ENCODE data around the gene SERPINI1.
"Not testable (repeated sequence)": the region's sequence is repeated elsewhere in the genome, so short reads cannot be mapped to it uniquely, and the experiment has no call there.

The SERPINI1 gene

DNA sequence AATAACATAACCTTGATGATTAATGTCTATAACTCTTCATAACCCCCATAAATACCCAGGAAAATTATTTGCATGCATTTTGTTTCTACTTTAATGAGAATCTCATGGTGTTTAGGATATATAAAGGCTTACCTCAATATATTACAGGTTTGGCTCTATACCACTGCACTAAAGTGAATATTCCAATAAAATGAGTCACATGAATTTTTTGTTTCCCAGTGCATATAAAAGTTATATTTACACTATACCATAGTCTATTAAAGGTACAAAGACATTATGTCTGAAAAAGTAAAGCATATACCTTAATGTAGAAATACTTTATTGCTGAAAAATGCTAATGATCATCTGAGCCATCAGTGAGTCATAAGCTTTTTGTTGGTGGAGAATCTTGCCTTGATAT, 74.7 kb downstream of the SERPINI1 start:
- no peak for DNase-seq

DNA sequence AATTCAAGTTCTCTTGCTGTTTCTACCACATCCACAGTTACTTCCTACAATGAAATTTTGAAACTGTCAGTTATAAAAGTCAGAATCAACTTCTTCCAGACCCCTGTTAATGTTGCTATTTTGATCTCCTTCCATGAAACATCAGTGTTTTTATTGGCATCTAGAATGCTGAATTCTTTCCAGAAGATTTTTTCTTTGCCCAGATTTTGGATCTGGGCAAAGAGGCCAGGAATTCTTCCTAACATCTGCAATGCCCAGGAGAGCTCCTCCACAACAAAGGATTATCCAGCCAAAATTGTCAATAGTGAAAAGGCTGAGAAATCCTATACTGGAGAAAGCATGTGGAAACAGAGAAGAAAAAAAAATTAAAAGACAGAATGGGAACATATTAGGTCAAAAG, 75.5 kb downstream of the SERPINI1 start:
- no peak for DNase-seq

DNA sequence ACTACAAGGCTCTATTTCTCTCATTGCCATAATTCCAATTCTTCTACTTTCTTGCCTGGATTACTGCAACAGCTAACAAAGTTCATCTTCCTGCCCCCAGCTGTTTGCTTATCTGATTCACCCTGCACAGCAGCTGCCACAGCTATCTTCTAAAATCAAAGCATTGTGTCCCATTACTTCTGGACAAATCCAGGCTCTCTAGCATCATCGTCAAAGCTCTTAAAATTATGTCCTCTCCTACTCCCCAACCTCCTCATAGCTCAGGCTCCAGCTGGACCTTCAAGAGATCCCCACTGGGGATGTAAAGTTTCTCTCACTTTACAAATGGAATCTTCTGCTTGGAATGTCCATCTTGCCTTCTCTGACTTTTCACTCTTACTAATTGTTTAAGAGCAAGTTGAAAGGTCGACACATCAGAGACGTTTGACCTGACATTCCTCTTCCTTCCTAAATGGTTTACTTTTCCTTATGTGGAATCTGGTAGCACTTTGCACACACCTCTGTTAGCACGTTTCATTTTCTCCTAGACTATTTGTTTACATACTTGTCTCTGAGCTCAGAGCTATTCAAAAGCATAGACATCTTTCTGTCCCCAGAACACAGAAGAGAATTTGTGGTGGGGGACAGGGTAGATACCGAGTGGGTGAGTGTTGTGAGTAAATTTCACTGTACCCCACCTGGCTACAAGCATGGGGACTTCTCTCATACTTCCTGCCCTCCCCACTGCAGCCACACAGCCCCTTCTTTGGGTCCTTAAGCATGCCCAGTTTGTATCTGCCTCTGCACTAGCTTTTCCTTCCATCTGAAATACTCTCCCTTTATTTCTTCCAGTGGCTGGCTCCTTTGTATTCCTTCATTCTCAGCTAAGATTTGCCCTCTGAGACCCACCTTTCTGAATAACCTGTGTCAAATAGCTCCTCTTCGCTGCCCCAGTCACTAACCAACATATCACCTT, 77.9 kb downstream of the SERPINI1 start:
- no peak for DNase-seq

DNA sequence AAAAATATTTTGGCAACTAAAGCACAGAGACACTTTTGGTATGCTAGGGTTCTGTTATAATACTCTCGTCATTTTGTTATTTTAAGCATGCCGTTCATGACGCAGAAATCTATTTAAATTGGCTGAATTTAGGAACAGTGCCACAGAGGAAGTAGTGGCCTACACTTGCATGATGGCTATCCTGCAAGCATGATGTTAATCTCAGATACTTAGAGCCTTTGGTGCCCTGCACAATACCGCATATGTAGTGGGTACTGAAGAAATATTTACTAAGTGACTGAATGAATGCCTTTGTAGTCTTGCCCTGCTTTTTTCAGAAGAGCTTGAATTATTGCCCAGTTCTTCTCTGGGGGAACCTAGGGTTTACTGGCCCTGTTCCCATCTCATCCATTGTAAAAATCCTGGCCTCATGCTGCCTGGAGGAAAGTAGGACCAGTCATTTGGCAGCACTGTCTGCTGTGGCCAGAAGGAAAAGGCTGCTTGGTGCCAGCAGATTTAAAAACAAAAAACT, 79.0 kb downstream of the SERPINI1 start:
- no peak for DNase-seq

DNA sequence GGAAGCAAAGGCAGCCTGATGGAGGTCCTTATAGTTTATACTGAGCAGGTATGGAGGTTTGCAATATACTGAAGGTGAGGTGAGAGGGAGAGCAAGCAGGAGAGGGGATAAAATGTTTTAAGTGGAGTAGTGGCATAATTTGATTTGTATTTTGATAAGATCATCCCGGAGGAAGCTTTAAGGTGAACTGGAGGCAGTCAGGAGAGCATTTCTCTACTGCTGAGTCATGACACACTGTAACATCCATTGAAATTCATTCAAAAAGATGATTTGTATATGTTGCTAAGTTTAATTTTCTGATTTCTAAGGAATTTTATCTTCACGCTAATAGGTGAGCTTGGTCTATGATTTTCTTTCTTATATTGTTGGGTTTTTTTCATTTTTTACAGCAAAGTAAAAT, 81.4 kb downstream of the SERPINI1 start:
- no peak for DNase-seq

DNA sequence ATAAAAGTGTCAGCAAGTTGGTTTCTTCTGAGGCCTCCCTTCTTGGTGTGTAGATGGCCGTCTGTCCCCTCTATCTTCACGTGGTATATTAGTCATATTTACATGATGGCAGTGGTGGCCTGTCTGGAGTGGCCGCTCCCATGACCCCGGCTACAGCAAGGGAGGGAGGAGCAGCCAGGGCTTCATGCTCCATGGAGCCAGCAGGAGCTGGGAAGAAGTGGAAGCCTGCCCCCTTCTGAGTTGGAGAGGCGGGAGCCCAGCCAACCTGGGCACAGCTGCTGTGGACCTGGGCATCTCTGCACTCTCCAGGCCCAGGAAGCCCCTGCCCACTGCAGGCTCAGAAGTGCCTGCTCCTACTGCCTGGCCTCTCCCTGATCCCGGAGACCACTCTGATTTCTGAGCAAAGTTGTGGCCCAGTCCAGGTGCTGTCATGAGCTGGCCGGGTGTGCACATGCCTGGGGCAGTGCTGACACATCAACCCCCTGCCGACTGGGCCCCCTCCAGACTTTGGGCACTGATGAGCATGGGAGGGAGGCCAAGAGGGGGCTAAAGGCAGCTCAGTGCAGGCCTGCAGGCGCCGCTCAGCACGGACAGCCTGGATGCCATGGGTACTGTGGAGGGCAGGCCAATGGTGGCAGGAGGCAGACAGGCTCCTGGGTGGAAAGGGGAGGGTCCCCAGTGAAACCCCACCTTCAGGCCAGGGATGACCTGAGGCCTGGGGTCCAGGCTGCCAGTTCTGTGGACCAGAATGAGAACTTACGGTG, 84.8 kb downstream of the SERPINI1 start:
- DNase-seq: no peak

DNA sequence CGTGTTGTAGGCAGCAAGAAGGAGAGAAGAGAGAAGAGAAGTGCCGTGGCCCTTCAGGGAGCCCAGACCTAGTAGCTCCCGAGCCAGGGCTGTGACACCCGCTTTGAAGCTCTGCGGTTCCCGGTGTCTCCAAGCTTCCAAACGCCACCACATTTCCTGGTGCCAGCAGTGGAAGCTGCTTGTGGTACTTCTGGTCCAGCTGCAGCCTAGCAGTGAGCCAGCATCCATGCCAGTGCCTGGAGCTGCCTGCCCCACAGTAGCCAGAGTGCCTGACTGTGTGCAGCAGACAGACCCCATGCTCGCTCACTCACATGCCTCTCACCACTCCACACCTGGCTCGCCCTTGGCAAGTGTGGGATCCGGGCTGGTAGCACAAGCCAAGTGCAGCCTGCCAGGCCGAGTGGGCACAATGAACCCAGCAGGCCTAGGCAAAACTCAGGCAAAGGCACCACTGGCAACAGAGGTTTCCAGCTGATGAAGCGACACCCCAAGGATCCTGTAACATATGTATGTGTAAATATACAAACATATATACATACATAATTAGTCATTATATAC, 85.8 kb downstream of the SERPINI1 start:
- no peak for DNase-seq

DNA sequence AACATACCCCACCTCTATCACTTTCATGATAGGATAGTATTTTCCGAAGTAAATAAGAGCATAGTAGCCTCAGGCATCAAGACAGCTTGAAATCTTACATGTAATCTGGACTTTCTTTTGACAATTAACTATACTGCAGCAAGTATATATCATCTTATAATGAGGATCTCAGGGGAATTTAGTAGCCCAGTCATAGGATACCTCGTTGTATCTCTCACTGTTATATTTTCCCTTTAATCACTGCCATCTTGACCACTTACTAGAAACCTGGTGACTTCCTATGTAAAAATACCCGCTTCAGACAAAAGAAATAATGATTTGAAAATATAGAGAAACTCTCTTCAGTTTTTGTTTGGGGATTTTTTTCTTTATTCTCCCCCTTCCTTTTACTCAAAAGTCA, 88.2 kb downstream of the SERPINI1 start:
- DNase-seq: no peak

DNA sequence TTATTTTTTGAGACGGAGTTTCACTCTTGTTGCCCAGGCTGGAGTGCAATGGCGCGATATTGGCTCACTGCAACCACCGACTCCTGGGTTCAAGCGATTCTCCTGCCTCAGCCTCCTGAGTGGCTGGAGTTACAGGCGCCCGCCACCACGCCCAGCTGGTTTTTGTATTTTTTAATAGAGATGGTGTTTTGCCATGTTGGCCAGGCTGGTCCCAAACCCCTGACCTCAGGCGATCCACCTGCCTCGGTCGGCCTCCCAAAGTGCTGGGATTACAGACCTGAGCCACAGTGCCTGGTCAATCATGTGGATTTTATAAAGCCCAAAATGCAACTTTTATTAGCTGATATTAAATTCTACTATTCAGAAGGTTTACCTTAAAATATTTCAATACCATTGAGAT, 92.1 kb downstream of the SERPINI1 start:
- DNase-seq: not testable (repeated sequence)

DNA sequence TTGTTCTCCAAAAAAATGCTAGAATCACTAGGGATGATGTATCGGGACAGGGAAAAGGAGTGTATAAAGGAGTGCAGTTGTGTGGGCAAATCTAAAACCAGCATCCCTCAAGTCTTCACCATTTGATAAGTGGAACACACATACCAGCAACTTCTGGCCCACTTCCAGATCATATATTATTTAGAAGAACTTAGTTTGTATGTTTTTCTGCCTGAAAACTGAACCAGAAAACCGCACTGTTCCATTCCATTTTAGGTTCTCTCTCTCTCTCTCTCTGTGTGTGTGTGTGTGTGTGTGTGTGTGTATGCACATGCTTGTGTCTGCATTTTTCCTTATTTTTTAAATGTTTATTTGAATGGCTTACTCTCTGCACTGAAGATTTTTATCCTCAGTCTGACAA, 93.5 kb downstream of the SERPINI1 start:
- no peak for DNase-seq

DNA sequence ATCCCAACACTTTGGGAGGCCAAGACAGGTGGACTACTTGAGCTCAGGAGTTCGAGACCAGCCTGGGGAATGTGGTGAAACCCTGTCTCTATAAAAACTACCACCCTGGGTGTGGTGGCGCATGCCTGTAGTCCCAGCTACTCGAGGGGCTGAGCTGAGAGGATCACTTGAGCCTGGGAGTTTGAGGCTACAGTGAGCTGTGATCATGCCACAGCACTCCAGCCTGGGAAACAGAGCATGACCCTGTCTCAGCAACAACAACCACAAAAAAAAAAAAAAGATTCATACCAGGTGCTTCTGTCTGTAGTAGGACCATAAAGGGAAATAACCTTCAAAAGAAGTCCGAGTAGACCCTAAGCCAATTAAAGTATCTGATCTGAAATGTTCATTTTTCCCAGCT, 94.5 kb downstream of the SERPINI1 start:
- DNase-seq: no peak

DNA sequence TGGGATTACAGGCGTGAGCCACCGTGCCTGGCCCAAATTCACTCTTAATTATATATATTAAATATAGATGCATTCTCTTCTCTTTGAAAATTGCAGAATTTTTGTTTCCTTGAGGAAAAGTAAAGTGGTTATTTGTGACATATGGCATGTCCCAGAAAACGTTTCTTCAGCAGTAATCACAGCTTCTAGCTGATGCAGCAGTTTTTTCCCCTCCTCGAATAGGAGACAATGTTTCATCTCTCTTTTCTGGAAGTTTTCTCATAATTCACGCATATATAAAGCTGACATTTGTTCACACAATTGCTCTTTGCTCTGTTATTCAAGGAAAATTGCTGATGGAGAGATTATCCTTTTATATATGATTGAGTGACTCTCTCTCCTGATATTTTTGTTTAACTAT, 99.8 kb downstream of the SERPINI1 start:
- no peak for DNase-seq

DNA sequence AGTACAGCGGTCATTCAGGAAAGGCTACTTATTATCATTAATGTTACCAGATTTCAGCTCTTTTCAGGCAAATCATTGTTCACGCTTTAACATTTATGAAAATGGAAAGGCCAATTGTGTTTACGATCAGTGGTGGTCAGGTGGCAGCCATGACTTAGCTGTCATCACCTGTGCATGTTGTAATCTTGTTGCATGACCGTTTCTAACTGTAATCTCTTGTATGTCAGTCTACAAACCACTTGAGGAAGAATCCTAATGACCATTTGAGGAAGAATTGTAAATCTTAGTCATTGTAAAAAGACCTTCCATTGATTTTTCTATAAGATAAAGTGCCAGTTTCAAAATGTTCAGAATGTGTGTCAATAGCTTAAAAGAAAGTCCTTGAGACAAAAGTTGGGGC, 100.4 kb downstream of the SERPINI1 start:
- DNase-seq: no peak

DNA sequence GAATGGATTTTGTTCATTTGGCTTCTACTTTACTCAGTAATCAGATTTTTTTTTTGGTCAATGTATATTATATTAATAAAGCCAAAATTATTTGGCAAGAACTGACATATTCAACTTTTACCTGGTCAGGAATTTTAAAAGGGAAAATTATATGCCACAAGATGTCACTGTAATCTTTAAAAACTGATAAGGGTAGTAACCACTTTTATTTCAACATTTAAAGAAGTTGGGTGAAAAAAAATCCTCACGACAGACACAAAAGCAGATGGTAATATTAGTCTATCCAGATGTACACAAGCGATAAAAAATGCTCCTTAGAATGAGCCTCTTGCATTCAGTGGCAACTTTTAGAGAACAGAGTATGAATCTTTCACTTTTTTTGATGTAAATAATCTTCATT, 101.9 kb downstream of the SERPINI1 start:
- DNase-seq: no peak

DNA sequence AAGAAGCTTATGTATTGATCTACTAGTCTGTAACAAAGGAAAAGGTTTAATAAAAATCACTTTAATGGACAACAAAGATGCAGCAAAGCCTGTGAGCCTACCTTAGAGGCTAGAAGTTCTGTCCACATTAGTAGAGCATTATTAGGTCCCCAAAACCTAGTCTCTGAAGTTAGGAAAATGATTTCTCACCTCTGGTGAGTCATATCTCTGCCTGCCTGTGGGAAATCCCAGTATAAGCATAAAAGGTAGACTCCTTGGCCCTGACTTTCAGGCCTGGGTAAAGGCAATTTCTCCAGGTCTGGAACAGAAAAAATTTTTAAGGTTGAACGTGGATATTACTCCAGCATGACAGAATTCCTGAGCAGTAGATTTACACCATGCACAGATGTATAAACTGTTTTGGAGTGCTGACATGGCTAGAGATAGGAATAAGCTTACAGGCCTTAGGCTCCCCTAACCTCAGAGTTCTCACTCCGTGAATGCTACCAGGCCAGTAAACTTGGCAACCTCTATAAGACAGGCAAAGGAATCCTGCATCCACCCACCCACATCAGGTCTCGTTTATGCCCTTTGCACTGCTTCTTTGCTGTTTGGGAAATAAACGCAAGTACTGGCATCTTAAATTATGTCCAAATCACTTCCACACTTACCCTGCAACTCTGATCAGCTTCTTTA, 104.1 kb downstream of the SERPINI1 start:
- no peak for DNase-seq

DNA sequence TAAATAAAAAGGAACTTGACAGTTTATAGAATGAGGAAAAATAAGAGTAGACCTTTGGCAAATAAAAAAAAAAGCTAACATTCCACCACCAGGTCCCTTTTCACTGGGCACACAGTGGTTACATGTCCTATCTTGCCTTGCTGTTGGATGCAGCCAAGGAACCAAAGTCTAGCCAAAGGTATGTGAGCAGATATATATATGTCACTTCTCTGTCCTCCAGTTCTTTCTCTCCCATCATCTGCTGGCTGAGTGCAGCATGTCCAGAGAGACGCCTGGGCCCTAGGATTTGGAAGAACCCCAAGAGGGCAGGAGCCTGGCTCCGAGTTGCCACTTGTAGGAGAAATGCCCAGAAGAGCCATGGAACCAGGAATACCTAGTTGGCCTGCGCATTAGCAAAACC, 104.7 kb downstream of the SERPINI1 start:
- no peak for DNase-seq

DNA sequence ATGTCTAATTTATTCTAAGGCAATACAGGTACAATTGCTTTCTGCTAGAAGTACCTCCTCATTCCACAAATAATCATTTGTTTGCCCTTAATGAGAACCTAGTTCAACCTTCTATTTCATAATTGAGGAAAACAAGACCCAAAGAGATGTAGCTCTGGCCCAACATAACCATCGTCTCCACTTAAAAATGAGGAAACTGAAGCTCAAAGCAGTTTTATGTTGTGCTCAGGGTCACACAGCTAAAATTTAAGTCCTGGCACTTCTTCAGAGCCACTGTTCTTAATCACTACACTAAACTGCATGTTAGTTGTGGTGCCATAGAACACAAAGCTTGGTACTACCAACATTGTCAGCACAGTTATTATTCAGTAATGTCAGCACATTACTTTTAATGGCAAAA, 108.0 kb downstream of the SERPINI1 start:
- DNase-seq: no peak

DNA sequence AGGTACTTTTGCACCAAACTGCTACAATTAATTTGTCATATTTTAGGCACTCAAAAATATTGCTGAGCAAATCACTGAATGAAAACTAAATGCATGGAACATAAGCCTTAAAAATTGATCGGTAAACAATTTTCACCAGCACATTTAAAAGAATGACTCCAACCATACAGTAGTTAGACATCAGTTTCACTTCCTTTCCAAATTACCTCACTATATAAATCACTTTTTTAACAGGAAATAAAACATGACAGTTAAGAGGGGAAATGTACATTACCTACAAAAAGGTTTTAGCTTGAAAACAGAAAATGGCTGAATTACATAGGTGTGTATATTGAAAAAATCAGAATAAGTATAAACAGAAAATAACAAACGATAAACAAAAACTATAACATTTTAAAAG, 108.4 kb downstream of the SERPINI1 start:
- no peak for DNase-seq

DNA sequence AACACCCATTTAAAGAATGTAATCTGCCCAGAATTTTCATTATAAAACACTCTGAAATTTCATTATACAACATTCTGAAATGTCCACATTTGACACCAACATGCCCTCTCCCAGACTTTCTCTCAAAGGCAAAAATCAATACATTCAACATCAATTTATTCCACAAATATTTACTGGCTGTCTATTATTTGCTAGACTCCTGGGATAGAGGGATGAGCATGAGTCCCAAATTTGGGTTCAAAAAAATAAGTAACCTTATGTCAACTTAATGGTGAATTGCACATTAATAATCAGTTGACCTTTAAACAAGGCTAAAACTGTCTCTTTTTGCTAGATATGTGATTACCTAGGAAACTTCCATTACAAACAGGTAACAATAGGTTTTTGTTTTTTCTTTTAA, 109.0 kb downstream of the SERPINI1 start:
- no peak for DNase-seq

DNA sequence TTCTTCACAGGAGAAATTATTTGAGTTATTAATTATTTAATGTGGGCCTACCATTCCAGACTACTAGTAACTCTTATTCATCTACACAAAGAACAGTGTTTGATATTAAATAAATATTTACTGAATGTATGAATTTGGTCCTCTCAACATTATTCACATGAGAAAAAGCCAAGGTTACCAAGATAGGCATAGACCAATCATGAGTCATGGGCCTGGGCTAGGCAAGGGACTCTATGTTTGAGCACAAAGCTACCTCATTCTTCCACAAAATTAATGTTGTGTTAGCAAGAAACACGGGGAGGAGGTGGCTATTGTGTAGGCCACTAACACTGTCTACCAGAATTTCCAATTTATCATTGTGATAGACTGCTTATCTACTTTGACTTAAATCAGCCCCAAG, 115.7 kb downstream of the SERPINI1 start:
- DNase-seq: no peak

DNA sequence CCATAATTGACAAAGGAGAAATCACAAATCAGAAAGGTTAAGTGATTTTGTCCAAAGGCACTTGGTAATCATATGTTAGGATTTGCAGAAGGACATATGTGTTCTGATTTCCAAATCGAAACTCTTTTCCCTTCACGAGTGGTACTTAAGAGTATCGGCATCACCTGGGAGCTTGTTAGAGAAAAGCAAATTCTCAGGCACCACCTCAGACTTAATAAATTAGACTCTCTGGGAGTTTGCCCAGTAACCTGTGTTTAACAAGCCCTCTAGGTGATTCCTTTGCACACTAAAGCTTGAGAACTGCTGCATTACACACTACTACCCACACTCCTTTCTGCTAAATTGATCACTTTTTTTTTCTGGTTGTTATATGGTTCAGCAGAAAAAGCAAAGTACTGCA, 116.2 kb downstream of the SERPINI1 start:
- DNase-seq: no peak

DNA sequence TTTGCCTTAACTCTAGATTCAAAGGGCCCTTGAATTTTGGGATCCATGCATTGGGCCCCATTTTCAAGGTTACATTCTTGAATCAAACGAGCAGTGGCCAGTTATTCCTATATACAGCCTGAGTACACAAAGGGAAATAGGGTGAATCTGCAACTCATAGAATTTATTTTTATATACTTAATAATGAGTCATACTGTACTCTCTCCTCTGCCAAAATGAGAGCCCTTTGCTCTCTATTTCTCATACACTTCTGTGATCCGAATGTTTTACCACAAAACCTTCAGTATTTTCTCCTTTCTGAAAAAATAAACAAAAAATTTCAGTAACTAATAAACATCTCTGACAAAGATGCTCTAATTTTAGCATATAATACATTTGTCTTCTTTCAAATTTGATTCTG, 116.7 kb downstream of the SERPINI1 start:
- DNase-seq: no peak

DNA sequence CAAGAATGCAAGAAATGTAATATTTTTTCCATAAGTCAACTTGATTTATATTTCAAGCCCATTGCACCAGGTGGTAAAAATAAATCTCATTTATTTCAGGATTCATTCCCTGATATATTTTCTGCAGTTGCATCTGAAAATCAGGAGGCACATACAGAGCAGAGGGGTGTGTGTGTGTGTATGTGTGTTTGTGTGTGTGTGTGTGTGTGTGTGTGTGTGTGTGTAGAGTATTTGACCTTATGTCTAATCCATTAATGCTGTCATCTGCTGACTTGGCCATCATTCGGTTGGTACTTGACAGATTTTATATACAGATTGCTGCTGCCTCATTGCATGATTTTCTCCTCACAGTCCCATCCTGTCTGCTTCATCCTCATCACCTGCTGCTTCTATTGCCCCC, 118.5 kb downstream of the SERPINI1 start:
- DNase-seq: no peak

All from right forelimb (tissue), 1 donor.